B cell (primary cell): ENCODE data around the gene NHLRC3. TPM values are rescaled to one million over a fixed set of nuclear protein-coding genes. Genes with fewer than 3 reads are reported as not detected.

Source experiments
- ATAC-seq: fragments of 200-7000 bp; cut with Tn5 transposase; one replicate; pipeline ENCODE4 v1.10.0; 2021; ENCODE audit warnings: low read depth, mild to moderate bottlenecking, moderate number of reproducible peaks, moderate library complexity
- CTCF ChIA-PET: fragments of 350-600 bp; sonication (Branson Sonifier 250); formaldehyde crosslinking; loops from one replicate; lab custom pipeline; 2021; ENCODE audit warnings: antibody characterized with exemption, inconsistent platforms; lab: Charles Lee
- POLR2A ChIA-PET: fragments of 350-600 bp; sonication (Branson Sonifier 250); formaldehyde crosslinking; loops from one replicate; lab custom pipeline; 2021; ENCODE audit warnings: antibody characterized with exemption; lab: Charles Lee
- DNase-seq: peaks from one replicate; pipeline ENCODE4 v3.0.0; 2013
- H2AFZ ChIP-seq: 2 replicates; pipeline ENCODE4 v1.6.1; 2012; ENCODE audit warnings: mild to moderate bottlenecking, low read depth, low read length; ENCODE audit not compliant: insufficient read depth, poor library complexity, severe bottlenecking
- H3K27ac ChIP-seq, 2 donors: 1 replicate in 1 of 2; 2 replicates in 1 of 2; pipeline ENCODE4 v1.5.1; 2012 to 2013; ENCODE audit warnings: low read length in 2 of 2, mild to moderate bottlenecking in 2 of 2, moderate library complexity in 1 of 2
- H3K27me3 ChIP-seq, 4 experiments: fragments of 200-600 bp in 1 of 4; sonication (generic) in 1 of 4; replicated peaks in 1 of 4; 1 replicate in 2 of 4; 2 replicates in 2 of 4; pipeline versions ENCODE4 v1.6.1 to v1.7.0; 2013 to 2016; ENCODE audit warnings: low read length in 3 of 4, mild to moderate bottlenecking in 2 of 4, mixed read lengths in 1 of 4, moderate library complexity in 1 of 4; ENCODE audit not compliant: insufficient read depth in 4 of 4, control insufficient read depth in 3 of 4; ENCODE audit errors: control extremely low read depth in 1 of 4
- H3K36me3 ChIP-seq, 2 experiments: replicated peaks in 1 of 2; 1 replicate in 1 of 2; 2 replicates in 1 of 2; pipeline versions ENCODE4 v1.6.1 to v1.7.1; 2013; ENCODE audit warnings: low read length in 1 of 2; ENCODE audit not compliant: insufficient read depth in 2 of 2, control insufficient read depth in 1 of 2; ENCODE audit errors: control extremely low read depth in 1 of 2, extremely low read depth in 1 of 2
- H3K4me1 ChIP-seq, 2 donors: fragments of 200-600 bp in 1 of 2; sonication (generic) in 1 of 2; 1 replicate in 1 of 2; 2 replicates in 1 of 2; pipeline versions ENCODE4 v1.5.1 to v1.6.1; 2013 to 2017; ENCODE audit warnings: low read length in 2 of 2; ENCODE audit not compliant: control insufficient read depth in 2 of 2, insufficient read depth in 2 of 2
- H3K4me2 ChIP-seq: replicated peaks from 2 replicates; pipeline ENCODE3; 2012; ENCODE audit warnings: mild to moderate bottlenecking, low read depth, low read length; ENCODE audit not compliant: poor library complexity, severe bottlenecking
- H3K4me3 ChIP-seq, 5 experiments: fragments of 200-600 bp in 1 of 5; sonication (generic) in 1 of 5; 1 replicate in 3 of 5; 2 replicates in 2 of 5; pipeline versions ENCODE4 v1.5.1 to v1.7.0; 2011 to 2016; ENCODE audit warnings: low read length in 4 of 5, mild to moderate bottlenecking in 4 of 5, low read depth in 2 of 5, control low read depth in 1 of 5, moderate library complexity in 1 of 5; ENCODE audit not compliant: insufficient read depth in 1 of 5; ENCODE audit errors: control extremely low read depth in 1 of 5, extremely low read depth in 1 of 5
- H3K79me2 ChIP-seq: fragments of 200-600 bp; sonication (generic); one replicate; pipeline ENCODE4 v1.6.0; 2016; ENCODE audit warnings: low read length; ENCODE audit not compliant: control insufficient read depth, insufficient read depth
- H3K9ac ChIP-seq: fragments of 200-600 bp; sonication (generic); 2 replicates; pipeline ENCODE4 v1.6.1; 2017; ENCODE audit warnings: mild to moderate bottlenecking, low read length, moderate library complexity
- H3K9me3 ChIP-seq, 3 donors: one replicate each; pipeline versions ENCODE4 v1.6.1 to v1.7.1; 2013; ENCODE audit warnings: low read length in 2 of 3; ENCODE audit not compliant: control insufficient read depth in 2 of 3, insufficient read depth in 1 of 3; ENCODE audit errors: control extremely low read depth in 1 of 3
- H4K20me1 ChIP-seq: 2 replicates; pipeline ENCODE4 v1.6.0; 2012; ENCODE audit warnings: mild to moderate bottlenecking, low read length; ENCODE audit not compliant: insufficient read depth, control insufficient read depth, poor library complexity, severe bottlenecking
- H3K27ac Mint-ChIP-seq: one replicate; pipeline ENCODE4 v1.8.0; 2021; ENCODE audit warnings: mixed read lengths
- H3K27me3 Mint-ChIP-seq: one replicate; pipeline ENCODE4 v1.8.0; 2021; ENCODE audit warnings: mixed read lengths
- H3K4me1 Mint-ChIP-seq: one replicate; pipeline ENCODE4 v1.8.0; 2021; ENCODE audit warnings: mixed read lengths
- H3K4me3 Mint-ChIP-seq: one replicate; pipeline ENCODE4 v1.8.0; 2021; ENCODE audit warnings: mixed read lengths
- H3K9me3 Mint-ChIP-seq: one replicate; pipeline ENCODE4 v1.8.0; 2022; ENCODE audit warnings: mixed read lengths; ENCODE audit not compliant: insufficient read depth
- CTCF ChIP-seq: fragments of 200-600 bp; IDR thresholded peaks from one replicate; pipeline ENCODE4 v1.8.0; 2022; ENCODE audit warnings: antibody characterized with exemption, mild to moderate bottlenecking
- EZH2 ChIP-seq: IDR thresholded peaks from 2 replicates; pipeline ENCODE4 v1.6.1; 2012; ENCODE audit warnings: borderline replicate concordance, low read depth, mild to moderate bottlenecking, moderate library complexity, low read length; ENCODE audit not compliant: insufficient read depth, poor library complexity, severe bottlenecking
- WGBS: methylation state at CpG from one replicate; pipeline ENCODE4 v1.1.5; 2013; ENCODE audit warnings: missing lambda C conversion rate; ENCODE audit not compliant: insufficient coverage; 5-methylcytosine and 5-hydroxymethylcytosine counted together
- intact Hi-C: fragments of 100-400 bp; cut with micrococcal nuclease; formaldehyde crosslinking; loops from one replicate; pipeline ENCODE4 v1.10.0; 2022
- polyA plus RNA-seq: library from polyadenylated mRNA; depleted of rRNA; stranded (reverse); fragments of >200 nt; gene quantifications from 2 replicates; pipeline ENCODE4 v1.2.3, GENCODE V29; 2012
- total RNA-seq, 2 donors: library from RNA; stranded (reverse); fragments of 120-200 nt in 1 of 2; gene quantifications; 1 replicate in 1 of 2; 2 replicates in 1 of 2; pipeline versions ENCODE4 v1.2.3 to v1.2.4, GENCODE V29; 2013 to 2022

Gene NHLRC3
- total and polyA plus RNA-seq, 2 donors (not counting 1 experiment from before 2014, with no cell fraction given), result 11.7 to 38.8 TPM

GRCh38 chr13:39040206-39040605 is 1.9 kb downstream of the NHLRC3 start:
- H3K36me3 ChIP-seq, result peaks cover 0 to 9% of the 10 kb centered on the region in 2 experiments
- ATAC-seq, result no peak
- no peaks in the 10 kb centered on the region for H3K27me3 ChIP-seq
- H3K79me2 ChIP-seq, result peaks cover 36% of the 10 kb centered on the region
- POLR2A ChIA-PET, result no interaction called here
- H3K27ac ChIP-seq, result no peak overlapping the region
- H4K20me1 ChIP-seq, result peaks cover 8% of the 10 kb centered on the region
- peaks cover 26 to 29% of the 10 kb centered on the region in 2 donors for H3K4me1 ChIP-seq
- H2AFZ ChIP-seq, result no peak overlapping the region
- no peak overlapping the region for H3K4me2 ChIP-seq
- no peaks in the 10 kb centered on the region for H3K27me3 Mint-ChIP-seq
- H3K9me3 Mint-ChIP-seq, result no peaks in the 10 kb centered on the region
- H3K9me3 ChIP-seq, result no peaks in the 10 kb centered on the region
- intact Hi-C loops, result no loop called here
- WGBS, result no CpG with 5 or more reads among the region's 1 CpG
- DNase-seq, result no peak
- TF ChIP-seq CTCF, result no peak
- no peak for TF ChIP-seq EZH2
- no peak overlapping the region for H3K27ac Mint-ChIP-seq
- H3K9ac ChIP-seq, result no peak overlapping the region
- H3K4me3 Mint-ChIP-seq, result no peak overlapping the region
- H3K4me1 Mint-ChIP-seq, result peaks cover 41% of the 10 kb centered on the region
- no peak overlapping the region for H3K4me3 ChIP-seq
- CTCF ChIA-PET, result interaction anchor here (0.9 to 1.5 kb wide), 2 partner anchors 10 to 22 kb away, joined by 3 read pairs; no protein-coding TSS in a partner anchor

- intact Hi-C loops, result no loop called here
Observed at GRCh38 chr13:39044536-39044935, 6.3 kb downstream of the NHLRC3 start.

More at GRCh38 chr13:39044536-39044935, 6.3 kb downstream of the NHLRC3 start:
- peaks cover 0 to 2% of the 10 kb centered on the region in 2 donors for H3K4me1 ChIP-seq
- Mint-ChIP-seq H3K4me3 (no peak overlapping the region), H3K4me1 (peaks cover 7% of the 10 kb centered on the region), H3K27ac (no peak overlapping the region), H3K9me3 (no peaks in the 10 kb centered on the region), H3K27me3 (no peaks in the 10 kb centered on the region)
- H3K9ac ChIP-seq, result no peak overlapping the region
- POLR2A ChIA-PET, result no interaction called here
- peaks cover under 1% of the 10 kb centered on the region for H3K79me2 ChIP-seq
- H4K20me1 ChIP-seq, result no peaks in the 10 kb centered on the region
- no peak overlapping the region for H3K4me2 ChIP-seq
- no peak overlapping the region for H3K27ac ChIP-seq
- TF ChIP-seq EZH2 (no peak), CTCF (no peak)
- peaks cover 1 to 18% of the 10 kb centered on the region in 2 experiments for H3K36me3 ChIP-seq
- H2AFZ ChIP-seq, result no peak overlapping the region
- DNase-seq (no peak), ATAC-seq (no peak)
- H3K9me3 ChIP-seq, result no peaks in the 10 kb centered on the region
- H3K4me3 ChIP-seq, result no peak overlapping the region
- no CpG with 5 or more reads among the region's 3 CpGs for WGBS
- no peaks in the 10 kb centered on the region for H3K27me3 ChIP-seq
- CTCF ChIA-PET, result no interaction called here
